GM06990 (cell line): ENCODE data around the gene HPN.

Experiments
- DNase-seq: peaks from one replicate; pipeline ENCODE4 v3.0.0-alpha.2; 2011; ENCODE audit not compliant: insufficient read length; ENCODE audit errors: extremely low read depth
- H3K27me3 ChIP-seq: replicated peaks from 2 replicates; pipeline ENCODE4 v1.6.0; 2011; ENCODE audit warnings: low read length; ENCODE audit not compliant: control insufficient read depth, insufficient read depth
- H3K36me3 ChIP-seq: 2 replicates; pipeline ENCODE4 v1.5.1; 2011; ENCODE audit warnings: low read length; ENCODE audit not compliant: control insufficient read depth, insufficient read depth
- H3K4me3 ChIP-seq: replicated peaks from 2 replicates; pipeline ENCODE4 v1.5.1; 2011; ENCODE audit warnings: low read depth, mild to moderate bottlenecking, control low read depth, low read length
- TF ChIP-seq, protein P1 (sequence below): IDR thresholded peaks from 2 replicates; pipeline ENCODE4 v1.5.1; 2011; ENCODE audit warnings: low read length, control low read depth, mild to moderate bottlenecking, inconsistent platforms; ENCODE audit not compliant: insufficient read depth, poor library complexity, severe bottlenecking

The HPN gene

GRCh38 chr19:35093941-35094647, 52.6 kb downstream of the HPN start:
- H3K27me3 ChIP-seq = no peaks in the 10 kb centered on the region
- TF ChIP-seq, protein P1, sequence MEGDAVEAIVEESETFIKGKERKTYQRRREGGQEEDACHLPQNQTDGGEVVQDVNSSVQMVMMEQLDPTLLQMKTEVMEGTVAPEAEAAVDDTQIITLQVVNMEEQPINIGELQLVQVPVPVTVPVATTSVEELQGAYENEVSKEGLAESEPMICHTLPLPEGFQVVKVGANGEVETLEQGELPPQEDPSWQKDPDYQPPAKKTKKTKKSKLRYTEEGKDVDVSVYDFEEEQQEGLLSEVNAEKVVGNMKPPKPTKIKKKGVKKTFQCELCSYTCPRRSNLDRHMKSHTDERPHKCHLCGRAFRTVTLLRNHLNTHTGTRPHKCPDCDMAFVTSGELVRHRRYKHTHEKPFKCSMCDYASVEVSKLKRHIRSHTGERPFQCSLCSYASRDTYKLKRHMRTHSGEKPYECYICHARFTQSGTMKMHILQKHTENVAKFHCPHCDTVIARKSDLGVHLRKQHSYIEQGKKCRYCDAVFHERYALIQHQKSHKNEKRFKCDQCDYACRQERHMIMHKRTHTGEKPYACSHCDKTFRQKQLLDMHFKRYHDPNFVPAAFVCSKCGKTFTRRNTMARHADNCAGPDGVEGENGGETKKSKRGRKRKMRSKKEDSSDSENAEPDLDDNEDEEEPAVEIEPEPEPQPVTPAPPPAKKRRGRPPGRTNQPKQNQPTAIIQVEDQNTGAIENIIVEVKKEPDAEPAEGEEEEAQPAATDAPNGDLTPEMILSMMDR = no peak
- DNase-seq = no peak
- H3K4me3 ChIP-seq = no peak overlapping the region
- H3K36me3 ChIP-seq = no peaks in the 10 kb centered on the region

DNA sequence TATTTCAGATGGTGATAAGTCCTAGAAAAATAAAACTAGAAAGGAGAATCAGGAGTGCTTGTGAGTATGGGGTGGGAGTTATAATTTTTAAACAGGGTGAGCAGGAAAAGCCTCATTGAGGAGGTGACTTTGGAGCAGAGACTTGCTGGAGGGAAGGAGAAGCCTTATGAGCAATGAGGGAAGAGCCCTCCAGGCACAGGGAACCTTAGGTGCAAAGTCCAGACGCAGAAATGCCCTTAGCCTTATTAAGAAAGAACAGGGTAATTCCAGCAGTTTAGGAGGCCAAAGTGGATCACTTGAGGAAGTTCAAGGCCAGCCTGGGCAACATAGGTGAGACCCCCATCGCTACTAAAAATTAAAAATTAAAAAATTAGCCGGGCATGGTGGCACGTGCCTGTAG, 53.1 kb downstream of the HPN start:
- DNase-seq = no peak
- H3K27me3 ChIP-seq = no peaks in the 10 kb centered on the region
- TF ChIP-seq, protein P1 = no peak

DNA sequence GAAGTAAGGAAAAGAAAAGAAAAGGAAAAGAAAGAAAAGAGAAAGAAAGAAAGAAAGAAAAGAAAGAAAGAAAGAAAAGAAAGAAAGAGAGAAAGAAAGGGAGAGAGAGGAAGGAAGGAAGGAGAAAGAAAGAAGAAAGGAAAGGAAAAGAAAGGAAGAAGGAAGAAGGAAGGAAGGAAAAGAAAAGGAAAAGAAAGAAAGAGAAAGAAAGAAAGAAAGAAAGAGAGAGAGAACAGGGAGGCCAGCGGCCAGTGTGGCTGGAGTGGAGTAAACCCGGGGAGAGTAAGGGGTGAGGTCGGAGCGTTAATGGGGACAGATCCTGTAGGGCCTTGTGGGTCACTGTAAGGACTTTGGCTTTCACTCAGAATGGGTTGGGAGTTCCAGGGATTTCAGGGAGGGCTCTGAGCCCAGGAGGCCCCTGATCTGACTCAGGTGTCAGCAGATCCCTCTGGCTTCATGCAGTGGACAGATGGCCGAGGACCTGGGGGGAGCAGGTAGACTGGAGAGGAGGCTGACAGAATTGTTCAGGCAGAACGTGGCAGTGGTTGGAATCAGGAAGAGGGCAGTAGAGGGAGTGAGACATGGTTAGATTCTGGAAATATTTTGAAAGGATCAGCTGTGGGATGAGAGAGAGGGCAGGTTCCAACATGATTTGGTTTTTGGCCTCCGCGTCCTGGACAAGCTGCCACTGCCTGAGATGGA, 54.3 kb downstream of the HPN start:
- no peaks in the 10 kb centered on the region for H3K27me3 ChIP-seq

More for the DNA sequence above, 53.1 kb downstream of the HPN start:
- Histone ChIP-seq H3K4me3 (no peak overlapping the region), H3K36me3 (no peaks in the 10 kb centered on the region)

GRCh38 chr19:35098413-35099049, 57.0 kb downstream of the HPN start:
- DNase-seq = no peak
- Histone ChIP-seq H3K36me3 (no peaks in the 10 kb centered on the region), H3K27me3 (no peaks in the 10 kb centered on the region), H3K4me3 (no peak overlapping the region)
- TF ChIP-seq, protein P1 = no peak

More for the DNA sequence above, 54.3 kb downstream of the HPN start:
- Histone ChIP-seq H3K4me3 (no peak overlapping the region), H3K36me3 (no peaks in the 10 kb centered on the region)
- TF ChIP-seq, protein P1 = no peak
- no peak for DNase-seq

GRCh38 chr19:35099155-35099896, 57.8 kb downstream of the HPN start:
- TF ChIP-seq, protein P1 = no peak
- H3K4me3 ChIP-seq = no peak overlapping the region
- H3K27me3 ChIP-seq = no peaks in the 10 kb centered on the region
- H3K36me3 ChIP-seq = no peaks in the 10 kb centered on the region
- DNase-seq = no peak
